ENCODE measurements around the gene TMEM63B. TPM values are rescaled to one million over a fixed set of nuclear protein-coding genes. Genes with fewer than 3 reads are reported as not detected.

The TMEM63B gene
- total and polyA plus RNA-seq, 9 of the 15 experiments (the other 6 are each of a cell fraction or from before 2014, with no cell fraction given), result 0.14 to 39.4 (median 14.4) TPM

DNA sequence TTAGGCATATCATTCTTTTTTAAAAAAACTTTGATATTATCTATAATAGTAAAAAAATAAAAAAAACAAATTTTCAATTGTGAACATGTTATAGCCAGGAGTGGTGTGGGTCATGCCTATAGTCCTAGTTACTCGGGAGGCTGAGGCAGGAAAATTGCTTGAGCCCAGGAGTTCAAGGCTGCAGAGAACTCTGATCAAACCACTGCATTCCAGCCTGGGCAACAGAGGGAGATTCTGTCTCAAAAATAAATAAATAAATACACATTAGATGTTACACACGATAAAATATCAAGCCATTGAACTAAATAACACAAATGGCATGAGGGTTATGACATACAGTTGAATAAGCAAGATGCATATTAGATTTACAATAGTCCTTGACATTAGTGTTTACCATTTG lies 61.5 kb downstream of the TMEM63B start:
- Histone ChIP-seq H3K4me3 (no peak overlapping the region), H3K27ac (ENCODE audit: extremely low read depth, low read depth, low read length) (no peak overlapping the region), H3K9ac (ENCODE audit: insufficient read depth in 1 of 2, low read depth in 2 of 2, low read length in 2 of 2) (no peak overlapping the region), H3K79me2 (ENCODE audit: control insufficient read depth, insufficient read depth, low read length) (no peaks in the 10 kb centered on the region), H3K9me3 (replicated peaks; ENCODE audit: control insufficient read depth, insufficient read depth, low read depth, low read length) (no peaks in the 10 kb centered on the region), H4K20me1 (replicated peaks; ENCODE audit: control insufficient read depth, insufficient read depth, low read length) (no peaks in the 10 kb centered on the region), H3K4me2 (ENCODE audit: insufficient read depth, low read length) (no peak overlapping the region), H3K9me1 (ENCODE audit: control insufficient read depth, insufficient read depth, low read length) (no peaks in the 10 kb centered on the region), H2AFZ (ENCODE audit: low read depth, low read length) (no peak overlapping the region), H3K36me3 (ENCODE audit: control insufficient read depth, insufficient read depth, low read length) (no peaks in the 10 kb centered on the region), H3K27me3 (ENCODE audit: control insufficient read depth in 2 of 2, insufficient read depth in 2 of 2, low read length in 2 of 2) (no peaks in the 10 kb centered on the region), H3K4me1 (replicated peaks in 1 of 2; ENCODE audit: control insufficient read depth in 2 of 2, insufficient read depth in 2 of 2, low read length in 2 of 2) (peaks cover 17 to 21% of the 10 kb centered on the region in 2 experiments; a peak in 4 of 5 replicates)
- CTCF ChIA-PET (ENCODE audit: low intra/inter-chr PET ratio), result no interaction called here
- POLR2A ChIA-PET, result interaction anchor here (1.0 to 1.2 kb wide), 2 partner anchors 12 to 32 kb away, joined by 3 to 4 read pairs; no protein-coding TSS in a partner anchor
- intact Hi-C loops (cut with micrococcal nuclease) (no loop called here), in situ Hi-C loops (cut with MboI) (no loop called here)
- no TSS peak for BruUV-seq (replicated peaks)
- no peak for FAIRE-seq
- no peak for ATAC-seq
- 18% methylated on average over 2 of the region's 2 CpGs for WGBS (ENCODE audit: insufficient coverage, low coverage, missing lambda C conversion rate)
- no peak for DNase-seq (ENCODE audit: extremely low read depth in 1 of 4, low spot score in 3 of 4)
- TF ChIP-seq MBD2 (IDR thresholded peaks at IDR 0.05; ENCODE audit: borderline replicate concordance, low read depth) (no peak), ZBTB1 (CRISPR knock-in tag; IDR thresholded peaks at IDR 0.05; ENCODE audit: borderline replicate concordance, low read depth) (no peak), PCBP1 (IDR thresholded peaks at IDR 0.05; ENCODE audit: low read depth, low read length, poor library complexity, severe bottlenecking) (no peak), MCM2 (IDR thresholded peaks at IDR 0.05; ENCODE audit: low read depth) (no peak), GTF2A2 (tag; IDR thresholded peaks at IDR 0.05) (no peak), HCFC1 (IDR thresholded peaks at IDR 0.05; ENCODE audit: low read depth, low read length) (no peak), NONO (IDR thresholded peaks at IDR 0.05; ENCODE audit: low read depth in 2 of 2, low read length in 1 of 2) (no peak), HNRNPL (IDR thresholded peaks at IDR 0.05; ENCODE audit: low read depth, low read length) (no peak), KHSRP (IDR thresholded peaks at IDR 0.05) (no peak), ZNF217 (CRISPR knock-in tag; IDR thresholded peaks at IDR 0.05) (no peak)
- TF ChIP-seq, protein P1, sequence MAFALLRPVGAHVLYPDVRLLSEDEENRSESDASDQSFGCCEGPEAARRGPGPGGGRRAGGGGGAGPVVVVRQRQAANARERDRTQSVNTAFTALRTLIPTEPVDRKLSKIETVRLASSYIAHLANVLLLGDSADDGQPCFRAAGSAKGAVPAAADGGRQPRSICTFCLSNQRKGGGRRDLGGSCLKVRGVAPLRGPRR (CRISPR knock-in tag; IDR thresholded peaks at IDR 0.05), result no peak
- TF ChIP-seq, protein P2, sequence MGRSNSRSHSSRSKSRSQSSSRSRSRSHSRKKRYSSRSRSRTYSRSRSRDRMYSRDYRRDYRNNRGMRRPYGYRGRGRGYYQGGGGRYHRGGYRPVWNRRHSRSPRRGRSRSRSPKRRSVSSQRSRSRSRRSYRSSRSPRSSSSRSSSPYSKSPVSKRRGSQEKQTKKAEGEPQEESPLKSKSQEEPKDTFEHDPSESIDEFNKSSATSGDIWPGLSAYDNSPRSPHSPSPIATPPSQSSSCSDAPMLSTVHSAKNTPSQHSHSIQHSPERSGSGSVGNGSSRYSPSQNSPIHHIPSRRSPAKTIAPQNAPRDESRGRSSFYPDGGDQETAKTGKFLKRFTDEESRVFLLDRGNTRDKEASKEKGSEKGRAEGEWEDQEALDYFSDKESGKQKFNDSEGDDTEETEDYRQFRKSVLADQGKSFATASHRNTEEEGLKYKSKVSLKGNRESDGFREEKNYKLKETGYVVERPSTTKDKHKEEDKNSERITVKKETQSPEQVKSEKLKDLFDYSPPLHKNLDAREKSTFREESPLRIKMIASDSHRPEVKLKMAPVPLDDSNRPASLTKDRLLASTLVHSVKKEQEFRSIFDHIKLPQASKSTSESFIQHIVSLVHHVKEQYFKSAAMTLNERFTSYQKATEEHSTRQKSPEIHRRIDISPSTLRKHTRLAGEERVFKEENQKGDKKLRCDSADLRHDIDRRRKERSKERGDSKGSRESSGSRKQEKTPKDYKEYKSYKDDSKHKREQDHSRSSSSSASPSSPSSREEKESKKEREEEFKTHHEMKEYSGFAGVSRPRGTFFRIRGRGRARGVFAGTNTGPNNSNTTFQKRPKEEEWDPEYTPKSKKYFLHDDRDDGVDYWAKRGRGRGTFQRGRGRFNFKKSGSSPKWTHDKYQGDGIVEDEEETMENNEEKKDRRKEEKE (IDR thresholded peaks at IDR 0.05; ENCODE audit: borderline replicate concordance in 1 of 2, control insufficient read depth in 1 of 2, low read depth in 2 of 2, low read length in 1 of 2), result no peak
- TF ChIP-seq, protein P3, sequence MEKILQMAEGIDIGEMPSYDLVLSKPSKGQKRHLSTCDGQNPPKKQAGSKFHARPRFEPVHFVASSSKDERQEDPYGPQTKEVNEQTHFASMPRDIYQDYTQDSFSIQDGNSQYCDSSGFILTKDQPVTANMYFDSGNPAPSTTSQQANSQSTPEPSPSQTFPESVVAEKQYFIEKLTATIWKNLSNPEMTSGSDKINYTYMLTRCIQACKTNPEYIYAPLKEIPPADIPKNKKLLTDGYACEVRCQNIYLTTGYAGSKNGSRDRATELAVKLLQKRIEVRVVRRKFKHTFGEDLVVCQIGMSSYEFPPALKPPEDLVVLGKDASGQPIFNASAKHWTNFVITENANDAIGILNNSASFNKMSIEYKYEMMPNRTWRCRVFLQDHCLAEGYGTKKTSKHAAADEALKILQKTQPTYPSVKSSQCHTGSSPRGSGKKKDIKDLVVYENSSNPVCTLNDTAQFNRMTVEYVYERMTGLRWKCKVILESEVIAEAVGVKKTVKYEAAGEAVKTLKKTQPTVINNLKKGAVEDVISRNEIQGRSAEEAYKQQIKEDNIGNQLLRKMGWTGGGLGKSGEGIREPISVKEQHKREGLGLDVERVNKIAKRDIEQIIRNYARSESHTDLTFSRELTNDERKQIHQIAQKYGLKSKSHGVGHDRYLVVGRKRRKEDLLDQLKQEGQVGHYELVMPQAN (IDR thresholded peaks at IDR 0.05; ENCODE audit: borderline replicate concordance), result no peak
- TF ChIP-seq, protein P4, sequence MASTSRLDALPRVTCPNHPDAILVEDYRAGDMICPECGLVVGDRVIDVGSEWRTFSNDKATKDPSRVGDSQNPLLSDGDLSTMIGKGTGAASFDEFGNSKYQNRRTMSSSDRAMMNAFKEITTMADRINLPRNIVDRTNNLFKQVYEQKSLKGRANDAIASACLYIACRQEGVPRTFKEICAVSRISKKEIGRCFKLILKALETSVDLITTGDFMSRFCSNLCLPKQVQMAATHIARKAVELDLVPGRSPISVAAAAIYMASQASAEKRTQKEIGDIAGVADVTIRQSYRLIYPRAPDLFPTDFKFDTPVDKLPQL (IDR thresholded peaks at IDR 0.05; ENCODE audit: extremely low read depth, insufficient read length), result no peak
- TF ChIP-seq, protein P5, sequence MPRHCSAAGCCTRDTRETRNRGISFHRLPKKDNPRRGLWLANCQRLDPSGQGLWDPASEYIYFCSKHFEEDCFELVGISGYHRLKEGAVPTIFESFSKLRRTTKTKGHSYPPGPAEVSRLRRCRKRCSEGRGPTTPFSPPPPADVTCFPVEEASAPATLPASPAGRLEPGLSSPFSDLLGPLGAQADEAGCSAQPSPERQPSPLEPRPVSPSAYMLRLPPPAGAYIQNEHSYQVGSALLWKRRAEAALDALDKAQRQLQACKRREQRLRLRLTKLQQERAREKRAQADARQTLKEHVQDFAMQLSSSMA (CRISPR knock-in tag; IDR thresholded peaks at IDR 0.05), result no peak
